ENCODE data around the gene N4BP2. TPM values are rescaled to one million over a fixed set of nuclear protein-coding genes. Genes with fewer than 3 reads are reported as not detected.
A peak's percentile ranks its signal among the peaks of the same experiment; 100 is the strongest.
"Not testable (repeated sequence)": the region's sequence is repeated elsewhere in the genome, so short reads cannot be mapped to it uniquely, and the experiment has no call there.

The N4BP2 gene
- 10 to 100 TPM; 20.7 to 25.1 (median 23.6) TPM for polyA plus RNA-seq (ENCODE audit: insufficient read length in 4 of 4)

- peak; percentile 66 to 78 (median 76) for DNase-seq (ENCODE audit: low read depth in 4 of 4, low spot score in 3 of 4)
These were observed at the start of gene N4BP2 for GRCh38 chr4:40056716-40057585. Gene N4BP2 (plus strand): TSS chr4:40056850. CDS start chr4:40097341, 40,491 bp downstream.

GRCh38 chr4:40016007-40016406 is 40.6 kb upstream of the N4BP2 start:
- DNase-seq (ENCODE audit: low read depth in 4 of 4, low spot score in 3 of 4): no peak

- DNase-seq (ENCODE audit: low read depth in 4 of 4, low spot score in 3 of 4): no peak
These were observed 36.4 kb upstream of the N4BP2 start for GRCh38 chr4:40020221-40020620.

DNA sequence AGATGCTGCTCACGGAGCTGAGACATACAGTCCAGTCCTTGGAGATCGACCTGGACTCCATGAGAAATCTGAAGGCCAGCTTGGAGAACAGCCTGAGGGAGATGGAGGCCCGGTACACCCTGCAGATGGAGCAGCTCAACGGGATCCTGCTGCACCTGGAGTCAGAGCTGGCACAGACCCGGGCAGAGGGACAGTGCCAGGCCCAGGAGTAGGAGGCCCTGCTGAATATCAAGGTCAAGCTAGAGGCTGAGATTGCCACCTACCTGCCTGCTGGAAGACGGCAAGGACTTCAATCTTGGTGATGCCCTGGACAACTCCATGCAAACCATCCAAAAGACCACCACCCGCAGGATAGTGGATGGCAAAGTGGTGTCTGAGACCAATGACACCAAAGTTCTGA is 35.5 kb upstream of the N4BP2 start:
- DNase-seq (ENCODE audit: low read depth in 4 of 4, low spot score in 3 of 4): not testable (repeated sequence)

- DNase-seq (ENCODE audit: low read depth in 4 of 4, low spot score in 3 of 4): not testable (repeated sequence)
These were observed 32.6 kb upstream of the N4BP2 start for GRCh38 chr4:40024049-40024448.

DNA sequence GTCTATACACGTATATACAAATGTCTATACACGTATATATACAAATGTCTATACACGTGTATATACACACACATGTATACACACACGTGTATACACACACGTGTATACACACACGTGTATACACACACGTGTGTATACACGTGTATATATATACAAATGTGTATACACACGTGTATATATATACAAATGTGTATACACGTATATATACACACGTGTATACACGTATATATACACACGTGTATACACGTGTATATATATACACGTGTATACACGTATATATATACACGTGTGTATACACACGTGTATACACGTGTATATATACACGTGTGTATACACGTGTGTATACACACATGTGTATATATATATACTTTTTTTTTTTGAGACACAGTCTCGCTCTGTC is 23.9 kb upstream of the N4BP2 start:
- no peak for DNase-seq (ENCODE audit: low read depth in 4 of 4, low spot score in 3 of 4)

DNA sequence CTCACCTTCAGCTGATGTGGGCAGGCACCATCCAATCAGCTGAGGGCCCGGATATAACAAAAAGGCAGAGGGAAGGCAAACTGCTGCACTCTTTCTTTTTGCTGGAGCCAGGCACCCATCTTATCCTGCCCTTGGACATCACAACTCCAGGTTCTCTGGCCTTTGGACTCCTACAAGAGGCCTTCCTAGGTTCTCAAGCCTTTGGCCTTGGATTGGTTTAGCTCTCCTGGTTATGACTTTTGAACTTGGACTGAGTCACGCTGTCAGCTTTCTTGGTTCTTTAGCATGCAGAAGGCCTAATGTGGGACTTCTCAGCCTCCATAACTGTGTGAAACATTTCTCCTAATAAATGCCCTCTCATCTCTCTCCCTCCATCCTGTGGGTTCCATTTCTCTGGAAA is 23.0 kb upstream of the N4BP2 start:
- DNase-seq (ENCODE audit: low read depth in 4 of 4, low spot score in 3 of 4): no peak

- DNase-seq (ENCODE audit: low read depth in 4 of 4, low spot score in 3 of 4): no peak
These were observed 17.7 kb upstream of the N4BP2 start for GRCh38 chr4:40038977-40039376.

- DNase-seq (ENCODE audit: low read depth in 4 of 4, low spot score in 3 of 4): no peak
These were observed 15.7 kb upstream of the N4BP2 start for GRCh38 chr4:40040908-40041307.

DNA sequence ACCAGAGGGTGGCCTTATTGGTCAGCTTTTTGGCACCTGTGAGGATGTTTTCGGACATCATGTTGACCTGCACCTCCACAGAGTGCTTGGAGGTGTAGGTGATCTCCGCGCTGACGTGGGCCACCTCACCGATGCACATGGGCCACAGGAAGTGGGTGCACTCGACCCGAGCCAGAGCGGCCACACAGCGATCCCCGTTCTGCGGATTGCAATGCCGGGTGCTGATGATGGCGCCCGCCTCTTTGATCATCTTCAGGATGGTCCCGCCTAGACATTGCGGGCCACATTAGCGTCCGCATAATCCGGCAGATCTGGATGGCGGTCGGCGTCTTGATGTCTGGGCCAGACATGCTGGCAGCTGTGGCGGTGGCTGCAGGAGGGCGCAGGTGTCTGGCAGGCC is 12.9 kb upstream of the N4BP2 start:
- DNase-seq (ENCODE audit: low read depth in 4 of 4, low spot score in 3 of 4): no peak

- no peak for DNase-seq (ENCODE audit: low read depth in 4 of 4, low spot score in 3 of 4)
These were observed 10.2 kb upstream of the N4BP2 start for GRCh38 chr4:40046311-40046980.

DNA sequence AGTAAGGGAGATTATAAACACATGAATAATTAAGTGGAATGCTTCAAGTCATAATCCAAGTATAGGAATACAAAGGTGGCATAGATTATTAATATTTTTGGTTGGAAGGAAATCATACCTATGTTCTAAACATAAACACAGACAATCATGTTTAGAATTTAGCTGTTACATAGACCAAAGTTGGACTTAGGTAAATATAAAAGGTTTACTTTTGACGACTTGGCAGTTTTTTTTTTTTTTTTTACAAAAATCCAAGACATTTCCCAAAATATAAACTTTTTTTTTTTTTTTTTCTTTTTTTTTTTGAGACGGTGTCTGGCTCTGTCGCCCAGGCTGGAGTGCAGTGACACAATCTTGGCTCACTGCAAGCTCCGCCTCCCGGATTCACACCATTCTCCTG is 3.5 kb upstream of the N4BP2 start:
- DNase-seq (ENCODE audit: low read depth in 4 of 4, low spot score in 3 of 4): no peak

DNA sequence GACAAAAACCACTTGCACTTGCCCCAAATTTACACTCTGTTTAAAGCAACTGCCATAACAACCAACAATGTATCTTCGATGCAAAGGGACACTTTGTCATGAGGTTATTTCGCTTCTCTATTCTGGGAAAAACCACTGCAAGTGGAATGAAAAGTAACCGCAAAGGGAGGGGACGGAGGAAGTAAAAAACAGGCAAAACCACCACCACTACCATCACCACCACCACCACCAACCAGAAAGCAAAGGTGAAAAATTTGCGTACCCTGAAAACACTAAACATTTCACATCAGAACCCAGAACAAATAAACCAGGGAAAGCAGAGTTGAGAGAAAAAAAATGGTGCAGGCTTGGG is 1.2 kb upstream of the N4BP2 start:
- DNase-seq (ENCODE audit: low read depth in 4 of 4, low spot score in 3 of 4): no peak

- DNase-seq (ENCODE audit: low read depth in 4 of 4, low spot score in 3 of 4): peak in 3 of 4 donors; percentile 45 to 75 (median 58)
These were observed 561 bp upstream of the N4BP2 start for GRCh38 chr4:40055863-40056715.

GRCh38 chr4:40057586-40058091 is 989 bp downstream of the N4BP2 start:
- DNase-seq (ENCODE audit: low read depth in 4 of 4, low spot score in 3 of 4): peak; percentile 70 to 89 (median 86)

GRCh38 chr4:40058121-40058520 is 1.5 kb downstream of the N4BP2 start:
- no peak for DNase-seq (ENCODE audit: low read depth in 4 of 4, low spot score in 3 of 4)

- DNase-seq (ENCODE audit: low read depth in 4 of 4, low spot score in 3 of 4): no peak
These were observed 2.2 kb downstream of the N4BP2 start for GRCh38 chr4:40058854-40059253.

DNA sequence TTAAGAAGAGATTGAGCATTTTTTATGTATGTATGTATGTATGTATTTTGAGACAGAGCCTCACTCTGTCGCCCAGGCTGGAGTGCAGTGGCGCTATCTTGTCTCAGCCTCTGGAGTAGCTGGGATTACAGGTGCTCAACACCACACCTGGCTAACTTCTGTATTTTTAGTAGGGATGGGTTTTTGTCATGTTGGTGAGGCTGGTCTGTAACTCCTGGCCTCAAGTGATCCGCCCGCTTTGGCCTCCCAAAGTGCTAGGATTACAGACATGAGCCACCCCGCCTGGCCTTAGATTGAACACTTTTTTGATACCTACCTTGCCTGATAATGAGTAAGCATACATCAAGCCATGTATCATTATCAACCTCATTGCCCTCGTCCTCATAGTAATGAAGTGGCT is 2.7 kb downstream of the N4BP2 start:
- no peak for DNase-seq (ENCODE audit: low read depth in 4 of 4, low spot score in 3 of 4)

DNA sequence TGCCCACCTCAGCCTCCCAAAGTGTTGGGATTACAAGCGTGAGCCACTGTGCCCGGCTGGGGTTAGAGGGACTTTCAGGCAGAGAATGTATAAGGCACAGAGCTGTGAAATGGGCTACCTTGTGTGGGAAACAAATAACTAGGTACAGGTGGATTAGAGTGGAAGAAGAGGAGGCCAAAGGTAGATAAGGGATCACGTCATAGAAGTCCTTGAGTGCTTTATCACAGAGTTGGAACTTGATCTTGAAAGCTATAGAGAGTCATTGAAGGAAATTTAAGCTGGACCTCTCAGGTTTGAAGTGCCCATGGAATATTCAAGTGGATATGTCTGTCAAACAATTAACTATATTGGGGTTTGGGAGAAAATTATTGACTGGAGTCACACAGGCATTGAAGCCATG is 8.4 kb downstream of the N4BP2 start:
- no peak for DNase-seq (ENCODE audit: low read depth in 4 of 4, low spot score in 3 of 4)

- DNase-seq (ENCODE audit: low read depth in 4 of 4, low spot score in 3 of 4): no peak
These were observed 10.0 kb downstream of the N4BP2 start for GRCh38 chr4:40066651-40067050.

GRCh38 chr4:40070387-40070786 is 13.7 kb downstream of the N4BP2 start:
- no peak for DNase-seq (ENCODE audit: low read depth in 4 of 4, low spot score in 3 of 4)

Data from right renal pelvis (tissue), 4 donors.